T-cell (primary cell): Measurements from ENCODE around the gene KIF26A. TPM values are rescaled to one million over a fixed set of nuclear protein-coding genes. Genes with fewer than 3 reads are reported as not detected.

Experiments used
- ATAC-seq, 4 experiments: fragments of 200-7000 bp in 3 of 4; fragments of 150-1000 bp in 1 of 4; cut with Tn5 transposase; replicated peaks in 1 of 4; 1 replicate in 3 of 4; 2 replicates in 1 of 4; pipeline ENCODE4 v1.10.0; 2021; ENCODE audit warnings: moderate library complexity in 3 of 4, mild to moderate bottlenecking in 2 of 4, moderate number of reproducible peaks in 1 of 4
- CTCF ChIA-PET, 2 donors: fragments of 300-600 bp; sonication (Branson Sonifier 250); formaldehyde crosslinking; loops; one replicate each; lab custom pipeline; 2022; ENCODE audit warnings: antibody characterized with exemption in 2 of 2; lab: Charles Lee
- POLR2A ChIA-PET, 2 donors: fragments of 300-600 bp; sonication (Branson Sonifier 250); formaldehyde crosslinking; loops; one replicate each; lab custom pipeline; 2022; ENCODE audit warnings: antibody characterized with exemption in 2 of 2; lab: Charles Lee
- DNase-seq, 35 experiments: peaks; one replicate each; pipeline versions ENCODE4 v3.0.0 to v3.0.0-alpha.2; 2013 to 2023
- H3K27ac ChIP-seq: one replicate; pipeline ENCODE4 v1.5.1; 2013; ENCODE audit warnings: low read length
- H3K27me3 ChIP-seq, 2 experiments: replicated peaks in 1 of 2; 1 replicate in 1 of 2; 2 replicates in 1 of 2; pipeline versions ENCODE4 v1.6.1 to v1.7.0; 2013; ENCODE audit warnings: low read length in 1 of 2, mixed read lengths in 1 of 2; ENCODE audit not compliant: control insufficient read depth in 2 of 2, insufficient read depth in 2 of 2; ENCODE audit errors: extremely low read depth in 1 of 2
- H3K36me3 ChIP-seq, 2 donors: 1 replicate in 1 of 2; 2 replicates in 1 of 2; pipeline versions ENCODE4 v1.6.1 to v1.7.0; 2013; ENCODE audit warnings: low read length in 1 of 2; ENCODE audit not compliant: control insufficient read depth in 2 of 2, insufficient read depth in 1 of 2; ENCODE audit errors: extremely low read depth in 1 of 2
- H3K4me1 ChIP-seq, 2 experiments: 1 replicate in 1 of 2; 2 replicates in 1 of 2; pipeline versions ENCODE4 v1.6.1 to v1.7.0; 2013; ENCODE audit warnings: low read length in 2 of 2, mixed read lengths in 1 of 2; ENCODE audit not compliant: insufficient read depth in 2 of 2, control insufficient read depth in 1 of 2; ENCODE audit errors: extremely low read depth in 1 of 2
- H3K4me3 ChIP-seq, 2 donors: 1 replicate in 1 of 2; 2 replicates in 1 of 2; pipeline versions ENCODE4 v1.5.1 to v1.7.0; 2013; ENCODE audit warnings: mild to moderate bottlenecking in 2 of 2, low read length in 1 of 2, moderate library complexity in 1 of 2; ENCODE audit not compliant: control insufficient read depth in 1 of 2; ENCODE audit errors: extremely low read depth in 1 of 2
- H3K9me3 ChIP-seq: 2 replicates; pipeline ENCODE4 v1.7.0; 2013
- H3K27ac Mint-ChIP-seq, 2 donors: one replicate each; pipeline ENCODE4 v1.8.0; 2020 to 2021; ENCODE audit warnings: mild to moderate bottlenecking in 2 of 2, mixed read lengths in 2 of 2
- H3K27me3 Mint-ChIP-seq, 2 donors: one replicate each; pipeline ENCODE4 v1.8.0; 2021 to 2022; ENCODE audit warnings: mixed read lengths in 2 of 2
- H3K36me3 Mint-ChIP-seq: one replicate; pipeline ENCODE4 v1.8.0; 2021; ENCODE audit warnings: mixed read lengths
- H3K4me1 Mint-ChIP-seq, 3 donors: one replicate each; pipeline ENCODE4 v1.8.0; 2020 to 2022; ENCODE audit warnings: mixed read lengths in 3 of 3, mild to moderate bottlenecking in 1 of 3
- H3K4me3 Mint-ChIP-seq, 3 donors: one replicate each; pipeline ENCODE4 v1.8.0; 2020 to 2022; ENCODE audit warnings: mild to moderate bottlenecking in 3 of 3, mixed read lengths in 3 of 3, moderate library complexity in 3 of 3
- H3K9me3 Mint-ChIP-seq, 3 donors: one replicate each; pipeline ENCODE4 v1.8.0; 2020 to 2022; ENCODE audit warnings: mixed read lengths in 3 of 3
- WGBS: methylation state at CpG from one replicate; pipeline ENCODE4 v1.1.5; 2013; ENCODE audit warnings: missing lambda C conversion rate; ENCODE audit not compliant: insufficient coverage; 5-methylcytosine and 5-hydroxymethylcytosine counted together
- total RNA-seq, 35 experiments: library from RNA in 6 of 35; stranded (reverse) in 6 of 35; fragments of 120-200 nt in 1 of 35; gene quantifications; one replicate each; pipeline versions ENCODE4 v1.2.1 to v1.2.4 and lab custom pipeline; 2013 to 2026

The KIF26A gene
- total RNA-seq, 5 donors from 2014 or later (not counting 1 experiment from before 2014, with no cell fraction given): 0.07 to 1.6 (median 0.44) TPM

GRCh38 chr14:104184506-104184905 lies 46.1 kb downstream of the KIF26A start:
- 62% methylated on average over 10 of the region's 12 CpGs for WGBS
- H3K27ac Mint-ChIP-seq: no peak overlapping the region
- H3K9me3 Mint-ChIP-seq: no peaks in the 10 kb centered on the region
- DNase-seq (no peak), ATAC-seq (no peak)
- Histone ChIP-seq H3K9me3 (no peaks in the 10 kb centered on the region), H3K36me3 (no peaks in the 10 kb centered on the region), H3K4me3 (no peak overlapping the region), H3K27me3 (peaks cover 0 to 23% of the 10 kb centered on the region in 2 experiments), H3K27ac (no peak overlapping the region), H3K4me1 (no peaks in the 10 kb centered on the region)
- no peaks in the 10 kb centered on the region for H3K4me1 Mint-ChIP-seq
- H3K27me3 Mint-ChIP-seq: peaks cover 0 to 1% of the 10 kb centered on the region in 2 donors
- no peaks in the 10 kb centered on the region for H3K36me3 Mint-ChIP-seq
- CTCF ChIA-PET: no interaction called here
- no peak overlapping the region for H3K4me3 Mint-ChIP-seq
- POLR2A ChIA-PET: no interaction called here

- H3K4me3 ChIP-seq: no peak overlapping the region
- ATAC-seq (no peak), DNase-seq (no peak)
- 65% methylated on average over 11 of the region's 20 CpGs for WGBS
- peaks cover 0 to 23% of the 10 kb centered on the region in 2 experiments for H3K27me3 ChIP-seq
- H3K27ac ChIP-seq: no peak overlapping the region
- H3K9me3 ChIP-seq: no peaks in the 10 kb centered on the region
- Mint-ChIP-seq H3K27ac (no peak overlapping the region), H3K9me3 (no peaks in the 10 kb centered on the region), H3K4me3 (no peak overlapping the region), H3K27me3 (peaks cover 0 to 1% of the 10 kb centered on the region in 2 donors), H3K36me3 (no peaks in the 10 kb centered on the region), H3K4me1 (no peaks in the 10 kb centered on the region)
- no peaks in the 10 kb centered on the region for H3K4me1 ChIP-seq
- no peaks in the 10 kb centered on the region for H3K36me3 ChIP-seq
- ChIA-PET POLR2A (no interaction called here), CTCF (no interaction called here)
These were observed 46.6 kb downstream of the KIF26A start for GRCh38 chr14:104184911-104185499.

- H3K4me1 Mint-ChIP-seq: no peaks in the 10 kb centered on the region
- H3K4me3 Mint-ChIP-seq: no peak overlapping the region
- Histone ChIP-seq H3K4me3 (no peak overlapping the region), H3K27me3 (peaks cover 0 to 23% of the 10 kb centered on the region in 2 experiments), H3K27ac (no peak overlapping the region), H3K9me3 (no peaks in the 10 kb centered on the region), H3K4me1 (no peaks in the 10 kb centered on the region), H3K36me3 (no peaks in the 10 kb centered on the region)
- DNase-seq: no peak
- WGBS: 73% methylated on average over 14 of the region's 16 CpGs
- ChIA-PET POLR2A (no interaction called here), CTCF (no interaction called here)
- no peak overlapping the region for H3K27ac Mint-ChIP-seq
- H3K27me3 Mint-ChIP-seq: no peaks in the 10 kb centered on the region
- no peaks in the 10 kb centered on the region for H3K9me3 Mint-ChIP-seq
- H3K36me3 Mint-ChIP-seq: no peaks in the 10 kb centered on the region
- no peak for ATAC-seq
These were observed 47.6 kb downstream of the KIF26A start for GRCh38 chr14:104185916-104186495.

GRCh38 chr14:104186575-104186974 lies 48.2 kb downstream of the KIF26A start:
- Histone ChIP-seq H3K4me1 (no peaks in the 10 kb centered on the region), H3K27me3 (peaks cover 0 to 23% of the 10 kb centered on the region in 2 experiments), H3K4me3 (no peak overlapping the region), H3K36me3 (no peaks in the 10 kb centered on the region), H3K9me3 (no peaks in the 10 kb centered on the region), H3K27ac (no peak overlapping the region)
- no peaks in the 10 kb centered on the region for H3K27me3 Mint-ChIP-seq
- CTCF ChIA-PET: no interaction called here
- POLR2A ChIA-PET: no interaction called here
- no peaks in the 10 kb centered on the region for H3K4me1 Mint-ChIP-seq
- no peak overlapping the region for H3K27ac Mint-ChIP-seq
- H3K9me3 Mint-ChIP-seq: no peaks in the 10 kb centered on the region
- ATAC-seq (no peak), DNase-seq (no peak)
- no peak overlapping the region for H3K4me3 Mint-ChIP-seq
- no peaks in the 10 kb centered on the region for H3K36me3 Mint-ChIP-seq
- 92% methylated on average over 3 of the region's 12 CpGs for WGBS

- H3K36me3 Mint-ChIP-seq: no peaks in the 10 kb centered on the region
- no peak for ATAC-seq
- H3K9me3 ChIP-seq: no peaks in the 10 kb centered on the region
These were observed 48.9 kb downstream of the KIF26A start for GRCh38 chr14:104187121-104187889.

GRCh38 chr14:104187931-104188726 lies 49.7 kb downstream of the KIF26A start:
- POLR2A ChIA-PET: no interaction called here
- Histone ChIP-seq H3K27ac (no peak overlapping the region), H3K4me3 (no peak overlapping the region), H3K9me3 (no peaks in the 10 kb centered on the region), H3K4me1 (no peaks in the 10 kb centered on the region), H3K36me3 (no peaks in the 10 kb centered on the region), H3K27me3 (peaks cover 0 to 11% of the 10 kb centered on the region in 2 experiments)
- CTCF ChIA-PET: no interaction called here
- Mint-ChIP-seq H3K27ac (no peak overlapping the region), H3K9me3 (no peaks in the 10 kb centered on the region), H3K4me1 (no peaks in the 10 kb centered on the region), H3K27me3 (no peaks in the 10 kb centered on the region), H3K4me3 (no peak overlapping the region), H3K36me3 (no peaks in the 10 kb centered on the region)
- ATAC-seq (no peak), DNase-seq (no peak)
- WGBS: 71% methylated on average over 25 of the region's 27 CpGs

More at GRCh38 chr14:104187121-104187889, 48.9 kb downstream of the KIF26A start:
- no peaks in the 10 kb centered on the region for H3K27me3 Mint-ChIP-seq
- CTCF ChIA-PET: no interaction called here
- no peak for DNase-seq
- no peak overlapping the region for H3K4me3 ChIP-seq
- 72% methylated on average over 25 of the region's 27 CpGs for WGBS
- no peaks in the 10 kb centered on the region for H3K36me3 ChIP-seq
- H3K27ac Mint-ChIP-seq: no peak overlapping the region
- no peaks in the 10 kb centered on the region for H3K9me3 Mint-ChIP-seq
- POLR2A ChIA-PET: no interaction called here
- H3K4me1 Mint-ChIP-seq: no peaks in the 10 kb centered on the region
- H3K4me3 Mint-ChIP-seq: no peak overlapping the region
- H3K4me1 ChIP-seq: no peaks in the 10 kb centered on the region
- no peak overlapping the region for H3K27ac ChIP-seq
- H3K27me3 ChIP-seq: peaks cover 0 to 18% of the 10 kb centered on the region in 2 experiments
